ENCODE results near the gene PNRC2.

PNRC2 gene

DNA sequence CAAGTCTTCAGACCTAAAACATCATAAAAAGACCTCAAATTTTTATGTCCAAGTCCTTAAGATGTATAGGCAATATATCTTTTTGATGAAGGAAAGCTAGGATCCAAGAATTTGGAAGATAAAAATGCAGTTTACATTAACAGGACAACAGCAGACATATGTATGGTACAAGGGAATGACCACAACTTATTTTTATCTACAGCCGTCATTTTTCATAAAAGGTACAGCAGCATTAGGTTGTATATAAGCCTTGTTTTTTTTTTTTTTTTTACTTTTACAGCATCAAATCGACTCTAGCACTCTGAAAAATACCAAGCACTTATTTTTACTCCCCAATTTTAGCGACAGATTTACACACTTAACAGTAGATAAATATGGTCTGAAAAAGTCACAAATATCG is 19.2 kb downstream of the PNRC2 start:
- no peaks in the 10 kb centered on the region for H3K9me3 ChIP-seq (replicated peaks; ENCODE audit: insufficient read depth, low read length)
- peak overlapping the region; percentile 67 for H3K4me2 ChIP-seq (ENCODE audit: low read depth, low read length)
- TF ChIP-seq EZH2 (optimal IDR thresholded peaks at IDR 0.05; ENCODE audit: low read depth, low read length) (no peak), EZH2phosphoT487 (IDR thresholded peaks at IDR 0.05; ENCODE audit: low read length) (no peak), CTCF (IDR thresholded peaks at IDR 0.05; ENCODE audit: low read length) (no peak)
- peak overlapping the region; percentile 96 for H3K4me3 ChIP-seq (ENCODE audit: low read length)
- no peaks in the 10 kb centered on the region for H3K27me3 ChIP-seq (replicated peaks; ENCODE audit: insufficient read depth, low read length)
- H3K4me1 ChIP-seq (ENCODE audit: low read length) = peaks cover 35% of the 10 kb centered on the region
- H3F3A ChIP-seq (ENCODE audit: insufficient read depth, low read length) = peaks cover 10% of the 10 kb centered on the region; the same call in 1 of the 2 replicates
- H3K9ac ChIP-seq (ENCODE audit: low read length) = peak overlapping the region; percentile 98
- H4K20me1 ChIP-seq (ENCODE audit: insufficient read depth, low read length) = peaks cover 36% of the 10 kb centered on the region
- no peak for DNase-seq
- H3K27ac ChIP-seq (ENCODE audit: low read length) = no peak overlapping the region; the same call in 1 of the 2 replicates
- peaks cover 64% of the 10 kb centered on the region for H3K79me2 ChIP-seq (ENCODE audit: low read length)
- no peaks in the 10 kb centered on the region for H3K9me2 ChIP-seq (replicated peaks; ENCODE audit: insufficient read depth, low read length)
- no peaks in the 10 kb centered on the region; the same call in 1 of the 2 replicates for H3K36me3 ChIP-seq (replicated peaks; ENCODE audit: insufficient read depth, low read length)
- H2AFZ ChIP-seq (ENCODE audit: low read length) = no peak overlapping the region

GRCh38 chr1:23979387-23979880 is 19.8 kb downstream of the PNRC2 start:
- Histone ChIP-seq H3K9me2 (replicated peaks; ENCODE audit: insufficient read depth, low read length) (no peaks in the 10 kb centered on the region), H3K27me3 (replicated peaks; ENCODE audit: insufficient read depth, low read length) (no peaks in the 10 kb centered on the region), H3K79me2 (ENCODE audit: low read length) (peaks cover 57% of the 10 kb centered on the region), H3K9me3 (replicated peaks; ENCODE audit: insufficient read depth, low read length) (no peaks in the 10 kb centered on the region), H3K4me2 (ENCODE audit: low read depth, low read length) (peak overlapping the region; percentile 67), H2AFZ (ENCODE audit: low read length) (peak overlapping the region; percentile 6; the same call in 1 of the 2 replicates), H3K36me3 (replicated peaks; ENCODE audit: insufficient read depth, low read length) (no peaks in the 10 kb centered on the region; the same call in 1 of the 2 replicates), H3F3A (ENCODE audit: insufficient read depth, low read length) (peaks cover 10% of the 10 kb centered on the region; the same call in 1 of the 2 replicates), H3K27ac (ENCODE audit: low read length) (peak overlapping the region; percentile 84), H3K4me1 (ENCODE audit: low read length) (peaks cover 35% of the 10 kb centered on the region), H4K20me1 (ENCODE audit: insufficient read depth, low read length) (peaks cover 36% of the 10 kb centered on the region), H3K4me3 (ENCODE audit: low read length) (peak overlapping the region; percentile 96), H3K9ac (ENCODE audit: low read length) (peak overlapping the region; percentile 98)
- TF ChIP-seq EZH2phosphoT487 (IDR thresholded peaks at IDR 0.05; ENCODE audit: low read length) (no peak), EZH2 (optimal IDR thresholded peaks at IDR 0.05; ENCODE audit: low read depth, low read length) (no peak), CTCF (IDR thresholded peaks at IDR 0.05; ENCODE audit: low read length) (no peak)
- DNase-seq = no peak

- H3K27me3 ChIP-seq (replicated peaks; ENCODE audit: insufficient read depth, low read length) = no peaks in the 10 kb centered on the region
- H3K4me1 ChIP-seq (ENCODE audit: low read length) = peaks cover 34% of the 10 kb centered on the region
Observed at GRCh38 chr1:23979881-23980727, 20.5 kb downstream of the PNRC2 start, which contains the start of gene SRSF10. Gene SRSF10, minus strand, starts transcription at chr1:23980327. Its CDS starts 72 bp downstream, at chr1:23980255.

More at GRCh38 chr1:23979881-23980727, 20.5 kb downstream of the PNRC2 start, which contains the start of gene SRSF10:
- H3K4me3 ChIP-seq (ENCODE audit: low read length) = peak within 1 kb of the TSS; percentile 96
- peak within 1 kb of the TSS; percentile 84 for H3K27ac ChIP-seq (ENCODE audit: low read length)
- H3K9me2 ChIP-seq (replicated peaks; ENCODE audit: insufficient read depth, low read length) = no peaks in the 10 kb centered on the region
- peak; percentile 99 for DNase-seq
- peak within 1 kb of the TSS; percentile 91 for H3K4me2 ChIP-seq (ENCODE audit: low read depth, low read length)
- H3F3A ChIP-seq (ENCODE audit: insufficient read depth, low read length) = peaks cover 10% of the 10 kb centered on the region; the same call in 1 of the 2 replicates
- H3K9ac ChIP-seq (ENCODE audit: low read length) = peak within 1 kb of the TSS; percentile 98
- no peaks in the 10 kb centered on the region for H3K9me3 ChIP-seq (replicated peaks; ENCODE audit: insufficient read depth, low read length)
- peak within 1 kb of the TSS; percentile 94 for H2AFZ ChIP-seq (ENCODE audit: low read length)
- TF ChIP-seq CTCF (IDR thresholded peaks at IDR 0.05; ENCODE audit: low read length) (peak; percentile 33), EZH2 (optimal IDR thresholded peaks at IDR 0.05; ENCODE audit: low read depth, low read length) (no peak), EZH2phosphoT487 (IDR thresholded peaks at IDR 0.05; ENCODE audit: low read length) (no peak)
- H3K79me2 ChIP-seq (ENCODE audit: low read length) = peaks cover 51% of the 10 kb centered on the region
- H3K36me3 ChIP-seq (replicated peaks; ENCODE audit: insufficient read depth, low read length) = no peaks in the 10 kb centered on the region; the same call in 1 of the 2 replicates
- H4K20me1 ChIP-seq (ENCODE audit: insufficient read depth, low read length) = peaks cover 32% of the 10 kb centered on the region

Data from MM.1S (cell line).